ENCODE results near the gene DNAJC13.
"Not testable (repeated sequence)": the region's sequence is repeated elsewhere in the genome, so short reads cannot be mapped to it uniquely, and the experiment has no call there.

Gene DNAJC13

DNA sequence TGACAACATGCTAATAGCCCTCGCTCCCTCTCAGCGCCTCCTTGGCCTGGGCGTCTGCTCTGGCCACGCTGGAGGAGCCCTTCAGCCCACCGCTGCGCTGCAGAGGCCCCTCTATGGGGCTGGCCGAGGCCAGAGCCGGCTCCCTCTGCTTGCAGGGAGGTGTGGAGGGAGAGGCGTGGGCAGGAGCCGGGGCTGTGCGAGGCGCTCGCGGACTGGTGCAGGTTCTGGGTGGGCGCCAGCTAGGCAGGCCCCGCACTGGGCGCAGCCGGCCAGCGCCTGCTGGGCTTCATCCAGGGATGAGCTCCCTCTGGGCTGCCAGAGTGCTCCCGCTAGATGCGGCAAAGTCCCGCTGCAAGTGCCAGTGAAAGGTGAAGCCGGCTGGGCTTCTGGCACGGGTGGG, 21.0 kb upstream of the DNAJC13 start:
- DNase-seq = no peak
- no peaks in the 10 kb centered on the region for H3K36me3 Mint-ChIP-seq (ENCODE audit: low read depth)
- no peak overlapping the region for H3K27ac Mint-ChIP-seq
- H3K27me3 Mint-ChIP-seq = no peaks in the 10 kb centered on the region
- peaks cover 2% of the 10 kb centered on the region for H3K4me1 Mint-ChIP-seq (ENCODE audit: low read depth)
- H3K9me3 Mint-ChIP-seq = no peaks in the 10 kb centered on the region
- H3K4me3 Mint-ChIP-seq = no peak overlapping the region

DNA sequence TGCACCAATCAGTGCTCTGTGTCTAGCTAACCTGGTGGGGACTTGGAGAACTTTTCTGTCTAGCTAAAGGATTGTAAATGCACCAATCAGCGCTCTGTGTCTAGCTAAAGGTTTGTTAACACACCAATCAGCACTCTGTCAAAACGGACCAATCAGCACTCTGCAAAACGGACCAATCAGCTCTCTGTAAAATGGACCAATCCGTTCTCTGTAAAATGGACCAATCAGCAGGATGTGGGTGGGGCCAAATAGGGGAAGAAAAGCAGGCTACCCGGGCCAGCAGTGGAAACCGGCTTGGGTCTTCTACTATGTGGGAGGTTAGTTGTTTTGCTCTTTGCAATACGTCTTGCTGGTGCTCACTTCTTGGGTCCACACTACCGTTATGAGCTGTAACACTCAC, 20.5 kb upstream of the DNAJC13 start:
- H3K27me3 Mint-ChIP-seq; H3K4me3 Mint-ChIP-seq; H3K36me3 Mint-ChIP-seq (ENCODE audit: low read depth); H3K4me1 Mint-ChIP-seq (ENCODE audit: low read depth); H3K9me3 Mint-ChIP-seq; H3K27ac Mint-ChIP-seq; DNase-seq: not testable (repeated sequence)

DNA sequence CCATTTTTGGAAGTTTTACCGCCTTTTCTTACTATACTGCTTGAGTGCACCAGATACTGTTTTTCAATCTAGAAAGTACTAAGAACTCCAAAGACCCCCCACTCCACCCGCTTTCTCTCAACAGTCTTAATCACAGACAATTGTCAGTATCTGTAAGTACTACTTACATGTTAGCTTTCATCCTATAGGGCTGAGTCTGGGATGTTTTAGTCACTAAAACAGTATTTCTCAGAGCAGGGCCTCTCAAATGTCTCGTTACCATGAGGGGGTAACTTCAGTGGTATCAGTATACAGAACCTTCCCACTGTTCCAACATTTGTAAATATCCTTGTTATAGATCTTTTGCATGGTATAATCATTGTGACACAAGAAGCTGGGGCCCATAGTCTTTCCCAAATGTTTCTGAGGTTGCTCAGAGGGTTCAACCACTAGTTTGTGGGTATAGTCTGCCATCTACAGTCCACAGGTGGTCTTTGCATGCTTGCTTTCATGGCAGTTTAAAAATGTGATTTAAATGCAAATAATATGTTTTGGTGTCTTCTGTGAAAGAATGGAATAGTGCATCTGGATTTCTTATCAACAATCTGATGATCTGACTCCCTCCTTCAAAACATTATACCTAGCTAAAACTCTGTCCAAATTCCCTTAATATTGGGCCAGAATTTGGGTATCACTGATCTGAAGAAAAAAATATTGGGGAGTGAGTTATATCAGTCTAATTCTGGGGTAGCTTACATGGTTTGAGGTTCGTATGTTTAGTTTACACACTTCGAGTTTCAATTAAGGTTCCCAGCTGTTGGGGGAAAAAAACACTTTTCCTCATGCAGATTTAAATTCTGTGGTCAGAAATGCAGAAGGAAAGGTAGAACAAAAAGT, 18.0 kb upstream of the DNAJC13 start:
- H3K36me3 Mint-ChIP-seq (ENCODE audit: low read depth) = no peaks in the 10 kb centered on the region
- no peak overlapping the region for H3K27ac Mint-ChIP-seq
- no peaks in the 10 kb centered on the region for H3K9me3 Mint-ChIP-seq
- no peak overlapping the region for H3K4me3 Mint-ChIP-seq
- no peaks in the 10 kb centered on the region for H3K27me3 Mint-ChIP-seq
- no peaks in the 10 kb centered on the region for H3K4me1 Mint-ChIP-seq (ENCODE audit: low read depth)
- no peak for DNase-seq

DNA sequence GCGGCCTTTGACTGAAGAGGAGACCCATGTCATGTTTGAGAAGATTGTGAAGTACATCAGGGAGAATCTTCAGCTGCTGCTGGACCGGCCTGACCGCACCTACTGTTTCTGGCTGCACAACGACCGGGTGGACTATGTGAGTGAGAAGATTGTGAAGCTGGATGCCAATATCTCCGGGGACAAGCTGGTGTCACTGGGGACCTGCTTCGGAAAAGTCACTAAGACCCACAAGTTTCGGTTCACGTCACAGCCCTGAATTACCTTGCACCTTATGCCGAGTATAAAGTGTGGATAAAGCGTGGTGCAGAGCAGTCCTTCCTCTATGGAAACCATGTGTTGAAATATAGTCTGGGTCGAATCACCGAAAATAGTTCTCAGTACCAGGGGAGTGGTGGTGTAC, 16.0 kb upstream of the DNAJC13 start:
- no peak for DNase-seq
- Mint-ChIP-seq H3K36me3 (ENCODE audit: low read depth) (no peaks in the 10 kb centered on the region), H3K4me1 (ENCODE audit: low read depth) (no peaks in the 10 kb centered on the region), H3K9me3 (no peaks in the 10 kb centered on the region), H3K27ac (no peak overlapping the region), H3K4me3 (no peak overlapping the region), H3K27me3 (no peaks in the 10 kb centered on the region)

DNA sequence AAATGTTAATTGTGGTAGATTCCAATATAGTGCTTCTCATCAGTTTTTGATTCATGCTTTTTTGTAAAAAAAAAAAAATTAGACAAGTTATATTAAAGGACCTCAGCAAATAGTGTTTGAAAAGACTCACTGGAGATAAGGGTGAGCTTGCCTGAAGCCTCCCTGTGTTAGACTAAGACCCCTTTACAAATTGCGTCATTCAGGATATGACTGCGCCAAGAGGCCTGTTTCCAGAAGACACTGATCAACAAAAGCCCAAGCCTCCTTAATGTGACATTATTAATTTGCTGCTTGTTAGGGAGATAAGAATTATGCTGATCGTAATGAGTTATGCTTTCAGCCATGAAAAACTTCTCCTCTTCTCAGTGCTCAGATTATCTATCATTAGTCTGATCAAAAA, 13.0 kb upstream of the DNAJC13 start:
- Mint-ChIP-seq H3K9me3 (no peaks in the 10 kb centered on the region), H3K4me3 (no peak overlapping the region), H3K27me3 (no peaks in the 10 kb centered on the region), H3K36me3 (ENCODE audit: low read depth) (no peaks in the 10 kb centered on the region), H3K4me1 (ENCODE audit: low read depth) (no peaks in the 10 kb centered on the region), H3K27ac (no peak overlapping the region)
- DNase-seq = no peak

DNA sequence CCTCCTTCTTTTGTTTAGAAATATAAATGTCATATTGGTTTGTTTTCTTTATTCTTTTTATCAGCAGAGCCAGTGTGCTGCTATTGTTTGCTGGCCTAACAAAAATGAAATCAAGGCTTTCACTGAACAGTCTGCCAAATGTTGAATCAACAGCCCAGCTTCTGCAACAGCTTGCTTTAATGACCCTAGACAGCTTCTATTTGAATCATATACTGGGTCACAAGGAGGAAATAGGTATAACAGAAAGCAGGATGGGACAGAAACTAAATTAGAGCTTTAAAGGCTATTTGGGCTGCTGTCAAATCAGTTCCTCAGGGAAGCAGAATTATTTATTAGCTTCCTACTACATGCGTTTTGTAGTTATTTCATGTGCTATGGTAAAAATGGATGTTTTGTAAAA, 12.1 kb upstream of the DNAJC13 start:
- Mint-ChIP-seq H3K36me3 (ENCODE audit: low read depth) (no peaks in the 10 kb centered on the region), H3K9me3 (no peaks in the 10 kb centered on the region), H3K4me3 (no peak overlapping the region), H3K27me3 (no peaks in the 10 kb centered on the region), H3K27ac (no peak overlapping the region), H3K4me1 (ENCODE audit: low read depth) (no peaks in the 10 kb centered on the region)
- DNase-seq = no peak

DNA sequence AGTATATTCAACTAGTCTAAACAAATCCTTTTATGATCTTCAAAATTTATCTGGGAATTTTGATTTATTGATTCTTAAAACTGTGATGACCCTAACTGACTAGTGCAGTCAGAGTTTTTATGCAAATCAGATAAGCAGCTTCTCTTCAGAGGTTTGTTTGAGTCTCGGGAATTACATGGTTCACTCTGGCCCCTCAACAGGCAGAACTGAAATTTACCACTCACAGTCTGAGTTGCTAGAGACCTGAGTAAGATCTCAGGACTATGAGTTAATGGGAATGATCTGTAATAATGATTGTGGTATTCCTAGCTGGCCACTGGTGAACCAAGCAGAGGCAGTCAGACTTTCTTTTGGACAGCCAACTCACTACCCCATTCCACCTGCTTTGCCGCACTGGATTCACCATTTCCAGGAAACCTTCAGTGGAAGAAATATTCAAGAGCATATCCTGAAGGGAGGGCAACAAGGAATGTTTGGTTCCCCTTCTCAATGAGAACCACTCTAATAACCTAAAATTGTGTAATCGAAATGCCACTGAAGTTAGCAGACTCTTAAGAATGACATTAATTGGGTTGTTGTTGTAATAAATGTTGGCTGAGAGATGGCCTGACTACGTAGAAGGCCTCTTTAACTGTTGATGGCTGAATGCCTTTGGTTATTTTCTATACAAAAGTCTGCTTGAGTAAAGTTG, 11.5 kb upstream of the DNAJC13 start:
- Mint-ChIP-seq H3K36me3 (ENCODE audit: low read depth) (no peaks in the 10 kb centered on the region), H3K27me3 (no peaks in the 10 kb centered on the region), H3K4me3 (no peak overlapping the region), H3K9me3 (no peaks in the 10 kb centered on the region), H3K4me1 (ENCODE audit: low read depth) (no peaks in the 10 kb centered on the region), H3K27ac (no peak overlapping the region)
- no peak for DNase-seq

DNA sequence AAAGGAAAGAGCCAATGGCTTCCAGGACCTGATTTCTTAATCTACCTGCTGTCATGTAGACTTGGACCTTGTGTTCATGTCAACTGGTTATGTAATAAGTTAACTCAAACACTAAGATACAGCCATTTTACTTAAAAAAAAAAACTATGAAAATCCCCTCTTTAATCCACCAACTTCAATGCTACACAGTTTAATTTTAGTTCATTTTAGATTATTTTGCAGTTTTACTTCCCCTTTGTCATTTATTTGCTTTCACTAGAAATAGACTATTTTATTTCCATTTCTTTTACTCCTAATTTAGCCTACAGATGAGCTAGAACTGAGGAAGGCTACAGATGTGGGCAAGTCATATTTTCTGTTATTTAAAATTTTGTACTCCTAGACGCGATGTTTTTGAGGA, 10.7 kb upstream of the DNAJC13 start:
- Mint-ChIP-seq H3K27ac (no peak overlapping the region), H3K9me3 (no peaks in the 10 kb centered on the region), H3K36me3 (ENCODE audit: low read depth) (no peaks in the 10 kb centered on the region), H3K4me1 (ENCODE audit: low read depth) (no peaks in the 10 kb centered on the region), H3K27me3 (no peaks in the 10 kb centered on the region), H3K4me3 (no peak overlapping the region)
- DNase-seq = no peak

DNA sequence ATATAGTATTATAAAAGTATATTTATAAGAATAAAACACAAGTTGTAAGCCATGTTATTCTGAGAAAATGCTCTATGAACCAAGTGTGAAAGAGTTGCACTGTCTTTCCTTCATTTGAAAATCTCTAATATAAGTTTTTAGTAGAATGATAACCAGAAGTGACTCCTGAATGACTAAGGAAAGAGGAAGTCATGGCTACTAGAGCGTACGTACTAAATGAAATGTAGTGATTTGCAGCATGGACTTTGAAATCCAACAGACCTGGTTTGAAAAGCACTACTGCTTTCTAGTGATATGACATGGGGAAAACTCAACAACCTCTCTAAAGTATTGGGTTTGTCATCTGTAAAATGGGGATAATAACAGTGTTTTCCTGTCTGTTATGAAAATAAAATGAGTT, 10.3 kb upstream of the DNAJC13 start:
- DNase-seq = no peak
- Mint-ChIP-seq H3K4me3 (no peak overlapping the region), H3K4me1 (ENCODE audit: low read depth) (no peaks in the 10 kb centered on the region), H3K36me3 (ENCODE audit: low read depth) (no peaks in the 10 kb centered on the region), H3K9me3 (no peaks in the 10 kb centered on the region), H3K27me3 (no peaks in the 10 kb centered on the region), H3K27ac (no peak overlapping the region)

DNA sequence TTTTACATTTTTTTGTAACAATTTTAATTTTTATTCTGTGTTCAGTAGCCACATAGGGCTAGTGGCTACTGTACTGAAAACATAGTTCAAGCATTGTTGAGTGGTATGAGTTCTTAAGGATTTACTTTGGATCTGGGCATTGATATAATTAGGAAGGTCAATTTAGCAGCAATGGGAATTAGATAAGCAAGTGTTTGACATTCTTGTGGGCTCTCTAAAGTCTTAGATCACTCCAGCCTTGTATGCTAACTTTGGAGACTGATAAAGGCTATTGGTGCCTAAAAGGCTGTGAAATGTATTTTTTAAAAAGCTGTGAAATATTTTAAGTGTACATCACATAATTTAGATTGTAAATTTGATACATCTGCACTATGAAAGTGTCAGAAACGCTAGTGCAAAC, 2.5 kb upstream of the DNAJC13 start:
- Mint-ChIP-seq H3K27ac (no peak overlapping the region), H3K27me3 (no peaks in the 10 kb centered on the region), H3K4me1 (ENCODE audit: low read depth) (peaks cover 26% of the 10 kb centered on the region), H3K36me3 (ENCODE audit: low read depth) (peaks cover 13% of the 10 kb centered on the region), H3K4me3 (no peak overlapping the region), H3K9me3 (no peaks in the 10 kb centered on the region)
- no peak for DNase-seq

DNA sequence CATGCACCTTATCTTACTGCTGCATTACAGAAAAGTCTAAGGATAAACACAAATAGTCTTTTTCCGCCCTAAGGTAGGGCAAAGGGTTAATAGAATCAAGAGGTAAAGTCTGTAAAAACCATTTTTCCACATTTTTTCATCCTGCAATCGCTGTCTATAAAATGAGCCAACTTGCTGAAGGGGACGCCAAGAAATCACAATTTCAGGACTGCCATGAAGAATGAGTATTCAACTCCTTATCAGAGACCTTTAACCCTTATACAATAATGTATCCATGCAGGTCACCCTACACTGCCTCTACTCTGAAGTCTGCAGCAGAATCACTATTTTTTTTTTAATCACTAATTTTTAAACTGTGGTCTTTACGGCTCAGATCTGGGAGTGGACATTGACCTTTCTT, 1.1 kb upstream of the DNAJC13 start:
- peaks cover 39% of the 10 kb centered on the region for H3K4me1 Mint-ChIP-seq (ENCODE audit: low read depth)
- peaks cover 26% of the 10 kb centered on the region for H3K36me3 Mint-ChIP-seq (ENCODE audit: low read depth)
- peak overlapping the region; percentile 99 for H3K27ac Mint-ChIP-seq
- no peaks in the 10 kb centered on the region for H3K27me3 Mint-ChIP-seq
- DNase-seq = no peak
- no peaks in the 10 kb centered on the region for H3K9me3 Mint-ChIP-seq
- H3K4me3 Mint-ChIP-seq = peak overlapping the region; percentile 97

DNA sequence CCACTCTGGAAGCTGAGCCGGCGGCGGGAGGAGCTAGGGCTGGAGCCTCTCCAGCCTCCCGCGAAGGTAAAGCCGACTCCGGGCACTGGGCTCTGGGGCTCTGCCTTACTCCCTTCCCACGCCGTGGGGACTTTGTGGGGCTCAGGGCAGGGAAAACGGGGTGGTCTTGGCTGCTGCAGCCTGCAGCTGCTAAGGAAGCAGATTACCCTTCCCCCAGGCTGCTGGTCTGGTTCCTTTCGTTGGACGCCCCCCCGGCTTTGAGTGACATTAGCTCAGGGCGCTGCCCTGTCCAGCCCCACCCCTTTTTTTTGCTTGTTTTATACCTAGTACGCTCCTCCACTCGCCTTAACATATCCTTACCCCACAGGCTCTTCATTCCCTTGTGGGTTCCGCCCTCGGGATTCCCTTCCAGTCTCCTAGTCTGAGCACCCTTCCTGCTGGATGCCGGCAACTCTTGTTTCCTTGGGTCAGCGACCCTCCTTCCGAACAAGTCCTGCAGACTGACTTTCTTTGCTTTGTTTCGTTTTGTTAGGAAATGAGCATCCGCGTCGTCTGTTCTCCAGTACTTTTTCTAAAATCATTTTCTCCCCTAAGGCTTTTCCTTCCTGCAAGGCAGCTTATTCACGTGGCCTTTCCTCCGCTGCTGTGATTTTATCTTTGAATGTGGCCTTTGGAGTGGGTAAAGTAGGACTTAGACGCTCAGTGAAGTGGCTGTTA, 551 bp downstream of the DNAJC13 start:
- Mint-ChIP-seq H3K9me3 (no peaks in the 10 kb centered on the region), H3K4me3 (peak overlapping the region; percentile 97), H3K27ac (peak overlapping the region; percentile 99), H3K36me3 (ENCODE audit: low read depth) (peaks cover 40% of the 10 kb centered on the region), H3K27me3 (no peaks in the 10 kb centered on the region), H3K4me1 (ENCODE audit: low read depth) (peaks cover 47% of the 10 kb centered on the region)
- DNase-seq = no peak

DNA sequence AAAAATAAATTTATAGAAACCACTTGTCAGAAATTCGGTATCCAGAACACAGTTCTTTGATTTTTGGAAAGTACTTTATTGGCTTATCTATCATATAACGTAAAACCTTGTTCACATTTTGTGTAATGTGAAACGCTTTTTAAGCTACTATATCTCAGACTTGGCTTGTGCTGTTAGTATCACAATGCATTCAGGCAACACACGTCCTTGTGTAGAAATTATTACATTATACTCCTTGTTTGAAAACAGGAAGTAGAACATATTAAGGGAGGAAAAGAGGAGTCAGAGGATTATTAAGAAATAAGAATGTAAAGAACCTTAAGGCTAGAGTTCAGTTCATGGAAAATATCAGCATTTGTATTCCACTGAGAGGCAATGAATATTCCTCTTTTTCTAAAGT, 1.6 kb downstream of the DNAJC13 start:
- Mint-ChIP-seq H3K4me3 (peak overlapping the region; percentile 97), H3K4me1 (ENCODE audit: low read depth) (peaks cover 54% of the 10 kb centered on the region), H3K9me3 (no peaks in the 10 kb centered on the region), H3K27me3 (no peaks in the 10 kb centered on the region), H3K36me3 (ENCODE audit: low read depth) (peaks cover 40% of the 10 kb centered on the region), H3K27ac (peak overlapping the region; percentile 74)
- DNase-seq = no peak

DNA sequence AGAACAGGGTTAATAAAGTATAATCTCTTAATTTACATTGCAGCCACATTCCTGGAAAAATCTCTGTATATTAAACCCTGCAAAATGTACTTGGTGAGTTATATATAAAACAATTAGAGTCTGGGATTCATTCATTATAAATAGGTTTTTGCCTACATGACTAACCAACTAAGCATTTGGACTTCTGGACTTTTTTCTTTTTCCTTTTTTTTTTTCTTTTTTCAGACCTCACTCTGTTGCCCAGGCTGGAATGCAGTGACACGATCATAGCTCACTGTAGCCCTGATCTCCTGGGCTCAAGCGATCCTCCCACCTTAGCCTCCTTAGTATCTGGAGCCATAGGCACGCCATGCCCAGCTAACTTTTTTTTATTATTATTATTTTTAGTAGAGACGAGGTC, 4.5 kb downstream of the DNAJC13 start:
- no peaks in the 10 kb centered on the region for H3K9me3 Mint-ChIP-seq
- H3K36me3 Mint-ChIP-seq (ENCODE audit: low read depth) = peaks cover 59% of the 10 kb centered on the region
- no peak overlapping the region for H3K4me3 Mint-ChIP-seq
- peaks cover 60% of the 10 kb centered on the region for H3K4me1 Mint-ChIP-seq (ENCODE audit: low read depth)
- H3K27ac Mint-ChIP-seq = no peak overlapping the region
- DNase-seq = no peak
- no peaks in the 10 kb centered on the region for H3K27me3 Mint-ChIP-seq

DNA sequence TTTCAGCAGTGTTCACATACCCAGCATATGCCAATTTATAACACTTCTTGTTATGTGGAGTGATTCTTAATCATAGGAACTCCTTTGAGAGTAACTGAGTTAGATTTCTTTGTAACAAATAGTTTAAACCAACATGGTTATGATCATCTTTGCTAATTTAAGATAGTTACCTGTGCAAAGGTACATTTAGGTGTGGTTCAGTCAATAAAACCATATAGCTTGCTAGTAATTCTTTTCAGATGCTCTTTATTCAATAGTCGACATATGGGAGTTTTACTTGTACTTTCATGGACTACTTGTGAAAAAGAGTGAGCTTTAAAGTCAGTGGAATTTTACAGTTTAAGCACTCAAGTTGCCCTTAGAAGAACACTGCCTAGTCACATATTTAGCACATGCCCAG, 5.2 kb downstream of the DNAJC13 start:
- Mint-ChIP-seq H3K4me3 (no peak overlapping the region), H3K27ac (no peak overlapping the region), H3K36me3 (ENCODE audit: low read depth) (peaks cover 56% of the 10 kb centered on the region), H3K4me1 (ENCODE audit: low read depth) (peaks cover 58% of the 10 kb centered on the region), H3K9me3 (no peaks in the 10 kb centered on the region), H3K27me3 (no peaks in the 10 kb centered on the region)
- DNase-seq = no peak

All from activated T-cell treated with anti-CD3 and anti-CD28 coated beads, Interleukin-2, amount 50 U/mL, for 24 hours (primary cell).